Peyer's patch (tissue), 4 donors: Measurements from ENCODE around the gene PRAMEF5.
"Not testable (repeated sequence)": the region's sequence is repeated elsewhere in the genome, so short reads cannot be mapped to it uniquely, and the experiment has no call there.

Experiments used
- POLR2A ChIP-seq, 2 donors: fragments of 450-650 bp; IDR thresholded peaks; one replicate each; pipeline ENCODE4 v1.5.1; 2017; ENCODE audit warnings: antibody characterized with exemption in 2 of 2, mild to moderate bottlenecking in 2 of 2, moderate library complexity in 2 of 2
- TF ChIP-seq, protein P1 (sequence below), 6 experiments: fragments of 450-650 bp in 4 of 6; fragments of 200-600 bp in 2 of 6; sonication (generic) in 1 of 6; IDR thresholded peaks; one replicate each; pipeline ENCODE4 v1.5.1; 2017 to 2019; ENCODE audit warnings: antibody characterized with exemption in 6 of 6, mild to moderate bottlenecking in 3 of 6, moderate library complexity in 1 of 6

DNA sequence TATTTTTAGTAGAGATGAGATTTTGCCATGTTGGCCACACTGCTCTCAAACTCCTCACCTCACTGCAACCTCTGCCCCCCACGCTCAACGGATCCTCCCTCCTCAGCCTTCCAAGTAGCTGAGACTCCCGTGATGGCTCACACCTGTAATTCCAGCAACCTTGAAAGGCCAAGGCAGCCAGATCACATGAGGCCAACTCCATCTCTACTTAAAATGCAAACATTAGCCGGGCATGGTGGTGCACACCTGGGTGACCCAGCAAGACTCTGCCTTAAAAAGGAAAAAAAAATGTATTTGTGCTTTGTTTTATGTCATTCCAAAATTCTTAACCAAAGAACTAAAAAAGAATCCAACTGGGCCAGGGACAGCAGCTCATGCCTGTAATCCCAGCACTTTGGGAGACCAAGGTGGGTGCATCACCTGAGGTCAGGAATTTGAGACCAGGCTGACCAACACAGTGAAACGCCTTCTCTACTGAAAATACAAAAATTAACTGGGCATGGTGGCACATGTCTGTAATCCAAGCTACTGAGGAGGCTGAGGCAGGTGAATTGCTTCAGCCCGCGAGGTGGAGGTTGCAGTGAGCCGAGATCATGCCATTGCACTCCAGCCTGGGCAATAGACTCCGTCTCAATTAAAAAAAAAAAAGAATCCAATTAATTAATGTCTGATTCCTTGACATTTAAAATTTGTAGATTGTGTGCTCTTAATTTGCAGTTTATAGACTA is 10.3 kb upstream of the PRAMEF5 start:
- TF ChIP-seq, protein P1, sequence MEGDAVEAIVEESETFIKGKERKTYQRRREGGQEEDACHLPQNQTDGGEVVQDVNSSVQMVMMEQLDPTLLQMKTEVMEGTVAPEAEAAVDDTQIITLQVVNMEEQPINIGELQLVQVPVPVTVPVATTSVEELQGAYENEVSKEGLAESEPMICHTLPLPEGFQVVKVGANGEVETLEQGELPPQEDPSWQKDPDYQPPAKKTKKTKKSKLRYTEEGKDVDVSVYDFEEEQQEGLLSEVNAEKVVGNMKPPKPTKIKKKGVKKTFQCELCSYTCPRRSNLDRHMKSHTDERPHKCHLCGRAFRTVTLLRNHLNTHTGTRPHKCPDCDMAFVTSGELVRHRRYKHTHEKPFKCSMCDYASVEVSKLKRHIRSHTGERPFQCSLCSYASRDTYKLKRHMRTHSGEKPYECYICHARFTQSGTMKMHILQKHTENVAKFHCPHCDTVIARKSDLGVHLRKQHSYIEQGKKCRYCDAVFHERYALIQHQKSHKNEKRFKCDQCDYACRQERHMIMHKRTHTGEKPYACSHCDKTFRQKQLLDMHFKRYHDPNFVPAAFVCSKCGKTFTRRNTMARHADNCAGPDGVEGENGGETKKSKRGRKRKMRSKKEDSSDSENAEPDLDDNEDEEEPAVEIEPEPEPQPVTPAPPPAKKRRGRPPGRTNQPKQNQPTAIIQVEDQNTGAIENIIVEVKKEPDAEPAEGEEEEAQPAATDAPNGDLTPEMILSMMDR (IDR thresholded peaks at IDR 0.05): not testable (repeated sequence)
- not testable (repeated sequence) for TF ChIP-seq POLR2A (IDR thresholded peaks at IDR 0.05)
